HCT116 (cell line): Measurements from ENCODE around the gene TKTL1. TPM values are rescaled to one million over a fixed set of nuclear protein-coding genes. Genes with fewer than 3 reads are reported as not detected.

ENCODE experiments used
- ATAC-seq: fragments of 200-7000 bp; cut with Tn5 transposase; 2 replicates; pipeline ENCODE4 v1.9.1; 2020; ENCODE audit warnings: mild to moderate bottlenecking, moderate library complexity
- BruUV-seq: library from RNA; stranded (reverse); fragments of 400-500 nt; replicated peaks from 2 replicates; lab custom pipeline; 2021; lab: Mats Ljungman, UMichigan
- CTCF ChIA-PET: fragments of 300-600 bp; sonication (Branson Sonifier 250); formaldehyde crosslinking; loops from one replicate; lab custom pipeline; 2021; ENCODE audit warnings: antibody characterized with exemption; lab: Charles Lee
- POLR2A ChIA-PET: fragments of 300-600, 350-600 bp; sonication (Branson Sonifier 250); formaldehyde crosslinking; loops from one replicate; lab custom pipeline; 2021; ENCODE audit warnings: antibody characterized with exemption; lab: Charles Lee
- RAD21 ChIA-PET, 2 experiments: fragments of 300-600 bp; sonication (Branson Sonifier 250); formaldehyde crosslinking; loops; one replicate each; lab custom pipeline; 2023; ENCODE audit warnings: low total read pairs in 2 of 2; ENCODE audit not compliant: uncharacterized antibody in 2 of 2, unreplicated experiment in 2 of 2, low non-redundant PET in 1 of 2; lab: Charles Lee
- DNase-seq: peaks from one replicate; pipeline ENCODE4 v3.0.0-alpha.2; 2010; ENCODE audit warnings: low read depth, low spot score
- H2AFZ ChIP-seq: fragments of 200-600 bp; shearing (Covaris generic), sonication (generic); 2 replicates; pipeline ENCODE4 v1.6.1; 2017; ENCODE audit warnings: low read depth, mixed run types, mixed read lengths, antibody characterized with exemption, low read length; ENCODE audit not compliant: poor library complexity, severe bottlenecking
- H3K27ac ChIP-seq: 2 replicates; pipeline ENCODE4 v1.5.1; 2012; ENCODE audit warnings: low read depth, low read length
- H3K27me3 ChIP-seq: fragments of 200-600 bp; sonication (generic); 2 replicates; pipeline ENCODE4 v1.6.1; 2016; ENCODE audit warnings: mixed run types, low read length, mixed read lengths; ENCODE audit not compliant: insufficient read depth
- H3K36me3 ChIP-seq, 2 experiments: fragments of 200-500 bp in 1 of 2; fragments of 200-600 bp in 1 of 2; sonication (Bioruptor generic) in 1 of 2; sonication (generic) in 1 of 2; 2 replicates each; pipeline versions ENCODE4 v1.5.1 to v1.6.1; 2014 to 2016; ENCODE audit warnings: low read length in 2 of 2, inconsistent platforms in 1 of 2, mixed read lengths in 1 of 2, mixed run types in 1 of 2; ENCODE audit not compliant: insufficient read depth in 2 of 2, control insufficient read depth in 1 of 2
- H3K4me1 ChIP-seq, 2 experiments: fragments of 200-600 bp in 1 of 2; sonication (generic) in 1 of 2; 2 replicates each; pipeline versions ENCODE4 v1.5.1 to v1.6.1; 2012 to 2017; ENCODE audit warnings: low read length in 2 of 2, inconsistent platforms in 1 of 2, mild to moderate bottlenecking in 1 of 2, mixed read lengths in 1 of 2, mixed run types in 1 of 2, moderate library complexity in 1 of 2; ENCODE audit not compliant: insufficient read depth in 2 of 2, control insufficient read depth in 1 of 2
- H3K4me2 ChIP-seq: fragments of 200-600 bp; sonication (generic); 2 replicates; pipeline ENCODE4 v1.6.1; 2017; ENCODE audit warnings: mixed run types, low read length, mixed read lengths
- H3K4me3 ChIP-seq, 2 experiments: fragments of 200-600 bp in 1 of 2; sonication (generic) in 1 of 2; replicated peaks in 1 of 2; 2 replicates each; pipeline ENCODE4 v1.5.1; 2011 to 2016; ENCODE audit warnings: low read length in 2 of 2, control low read depth in 1 of 2, low read depth in 1 of 2, mild to moderate bottlenecking in 1 of 2, mixed read lengths in 1 of 2, mixed run types in 1 of 2
- H3K79me2 ChIP-seq: fragments of 200-600 bp; sonication (generic); 2 replicates; pipeline ENCODE4 v1.6.1; 2017; ENCODE audit warnings: mild to moderate bottlenecking, mixed run types, low read length, moderate library complexity, mixed read lengths; ENCODE audit not compliant: insufficient read depth
- H3K9ac ChIP-seq: fragments of 200-600 bp; sonication (generic); 2 replicates; pipeline ENCODE4 v1.6.1; 2016; ENCODE audit warnings: low read length, mixed read lengths
- H3K9me2 ChIP-seq: fragments of 200-600 bp; sonication (generic), shearing (Covaris generic); 2 replicates; pipeline ENCODE4 v1.6.1; 2017; ENCODE audit warnings: mixed run types, mild to moderate bottlenecking, moderate library complexity; ENCODE audit not compliant: insufficient read depth
- H3K9me3 ChIP-seq, 2 experiments: fragments of 200-500 bp in 1 of 2; fragments of 200-600 bp in 1 of 2; sonication (Bioruptor generic) in 1 of 2; sonication (generic) in 1 of 2; 2 replicates each; pipeline ENCODE4 v1.6.1; 2014 to 2017; ENCODE audit warnings: low read length in 2 of 2, mixed read lengths in 2 of 2, inconsistent platforms in 1 of 2, low read depth in 1 of 2, mild to moderate bottlenecking in 1 of 2, mixed run types in 1 of 2, moderate library complexity in 1 of 2; ENCODE audit not compliant: control insufficient read depth in 1 of 2, insufficient read depth in 1 of 2
- H4K20me1 ChIP-seq: fragments of 200-600 bp; sonication (generic), shearing (Covaris generic); 2 replicates; pipeline ENCODE4 v1.6.1; 2017; ENCODE audit warnings: mixed run types, mild to moderate bottlenecking, moderate library complexity; ENCODE audit not compliant: insufficient read depth
- CEBPB ChIP-seq: IDR thresholded peaks from 2 replicates; pipeline ENCODE4 v1.6.1; 2012; ENCODE audit warnings: low read depth
- ELF1 ChIP-seq: IDR thresholded peaks from 2 replicates; pipeline ENCODE4 v1.6.1; 2012; ENCODE audit warnings: low read depth, borderline replicate concordance
- EZH2phosphoT487 ChIP-seq: fragments of 200-600 bp; IDR thresholded peaks from 2 replicates; pipeline ENCODE4 v1.6.1; 2018; ENCODE audit warnings: antibody characterized with exemption, borderline replicate concordance
- JUND ChIP-seq: IDR thresholded peaks from 2 replicates; pipeline ENCODE4 v1.6.1; 2012
- POLR2AphosphoS5 ChIP-seq: IDR thresholded peaks from 2 replicates; pipeline ENCODE4 v1.6.1; 2011; ENCODE audit warnings: mild to moderate bottlenecking, low read depth, low read length, moderate library complexity
- SIN3A ChIP-seq: IDR thresholded peaks from 2 replicates; pipeline ENCODE4 v1.6.1; 2012; ENCODE audit warnings: low read depth
- SP1 ChIP-seq: IDR thresholded peaks from 2 replicates; pipeline ENCODE4 v1.6.1; 2012; ENCODE audit warnings: low read depth
- SRF ChIP-seq: IDR thresholded peaks from 2 replicates; pipeline ENCODE4 v1.6.1; 2012; ENCODE audit warnings: low read depth
- TCF7L2 ChIP-seq: IDR thresholded peaks from 2 replicates; pipeline ENCODE4 v1.7.0; 2011; ENCODE audit warnings: borderline replicate concordance, inconsistent platforms; ENCODE audit not compliant: insufficient read depth, insufficient read length; ENCODE audit errors: extremely low read depth
- YY1 ChIP-seq: IDR thresholded peaks from 2 replicates; pipeline ENCODE4 v1.6.1; 2011; ENCODE audit warnings: low read length, low read depth, moderate library complexity, mild to moderate bottlenecking; ENCODE audit not compliant: insufficient replicate concordance; ENCODE audit errors: extremely low read depth
- ZNF274 ChIP-seq: fragments of 200-500 bp; sonication (Bioruptor generic); IDR thresholded peaks from 2 replicates; pipeline ENCODE4 v1.6.1; 2014; ENCODE audit warnings: mild to moderate bottlenecking, low read depth, low read length, inconsistent platforms
- intact Hi-C: fragments of 100-400 bp; cut with micrococcal nuclease; formaldehyde crosslinking; loops from 2 replicates; pipeline ENCODE4 v1.10.0; 2022
- total RNA-seq: library from RNA; stranded (reverse); gene quantifications from one replicate; pipeline ENCODE4 v1.2.1, GENCODE V29; 2021; ENCODE audit not compliant: unreplicated experiment
- TF ChIP-seq, protein P1 (sequence below): IDR thresholded peaks from 2 replicates; pipeline ENCODE4 v1.6.1; 2012
- TF ChIP-seq, protein P2 (sequence below), 3 experiments: fragments of 200-600 bp in 1 of 3; sonication (generic) in 1 of 3; IDR thresholded peaks in 2 of 3; conservative IDR thresholded peaks in 1 of 3; 2 replicates each; pipeline ENCODE4 v1.5.1; 2012 to 2017; ENCODE audit warnings: low read depth in 2 of 3, low read length in 2 of 3, antibody characterized with exemption in 1 of 3, borderline replicate concordance in 1 of 3, control low read depth in 1 of 3, mild to moderate bottlenecking in 1 of 3, mixed read lengths in 1 of 3, mixed run types in 1 of 3, moderate library complexity in 1 of 3; ENCODE audit not compliant: insufficient read depth in 1 of 3

The TKTL1 gene
- total RNA-seq, 1 experiment from 2014 or later, result 0.34 TPM

DNA sequence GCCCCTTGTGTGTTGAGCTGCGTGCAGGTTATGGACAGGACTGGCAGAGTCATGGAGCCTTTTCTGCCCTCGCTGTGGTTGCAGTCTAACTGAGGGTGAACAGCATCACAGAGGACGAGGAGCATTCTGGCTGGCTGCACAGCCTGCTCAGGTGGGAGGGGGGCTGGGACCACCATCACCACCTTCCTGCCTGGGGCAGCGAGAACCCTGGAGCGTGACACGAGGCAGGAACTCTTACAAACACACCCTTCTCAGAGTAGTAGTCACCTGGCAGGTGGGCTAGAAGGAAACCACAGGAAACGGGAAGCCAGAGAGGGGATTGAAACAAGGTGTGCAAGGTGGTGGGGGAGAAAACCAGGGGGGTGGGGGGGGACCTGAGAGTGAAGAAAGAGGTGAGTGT is 25.6 kb downstream of the TKTL1 start:
- Histone ChIP-seq H3K27me3 (0 out of 2 replicates have a peak, but pooled peaks cover 5% of the 10 kb centered on the region), H4K20me1 (no peaks in the 10 kb centered on the region), H3K9me2 (no peaks in the 10 kb centered on the region), H3K4me1 (no peaks in the 10 kb centered on the region; a peak in 1 of 4 replicates), H3K9ac (no peak overlapping the region), H3K79me2 (no peaks in the 10 kb centered on the region), H2AFZ (no peak overlapping the region), H3K9me3 (no peaks in the 10 kb centered on the region), H3K27ac (no peak overlapping the region), H3K4me3 (no peak overlapping the region), H3K36me3 (no peaks in the 10 kb centered on the region), H3K4me2 (no peak overlapping the region)
- ChIA-PET CTCF (no interaction called here), RAD21 (no interaction called here), POLR2A (no interaction called here)
- TF ChIP-seq ZNF274 (no peak), SIN3A (no peak), EZH2phosphoT487 (no peak), POLR2AphosphoS5 (no peak), SRF (no peak), ELF1 (no peak), CEBPB (no peak), JUND (no peak), YY1 (no peak), TCF7L2 (no peak), SP1 (no peak)
- TF ChIP-seq, protein P1, sequence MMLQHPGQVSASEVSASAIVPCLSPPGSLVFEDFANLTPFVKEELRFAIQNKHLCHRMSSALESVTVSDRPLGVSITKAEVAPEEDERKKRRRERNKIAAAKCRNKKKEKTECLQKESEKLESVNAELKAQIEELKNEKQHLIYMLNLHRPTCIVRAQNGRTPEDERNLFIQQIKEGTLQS, result no peak
- TF ChIP-seq, protein P2, sequence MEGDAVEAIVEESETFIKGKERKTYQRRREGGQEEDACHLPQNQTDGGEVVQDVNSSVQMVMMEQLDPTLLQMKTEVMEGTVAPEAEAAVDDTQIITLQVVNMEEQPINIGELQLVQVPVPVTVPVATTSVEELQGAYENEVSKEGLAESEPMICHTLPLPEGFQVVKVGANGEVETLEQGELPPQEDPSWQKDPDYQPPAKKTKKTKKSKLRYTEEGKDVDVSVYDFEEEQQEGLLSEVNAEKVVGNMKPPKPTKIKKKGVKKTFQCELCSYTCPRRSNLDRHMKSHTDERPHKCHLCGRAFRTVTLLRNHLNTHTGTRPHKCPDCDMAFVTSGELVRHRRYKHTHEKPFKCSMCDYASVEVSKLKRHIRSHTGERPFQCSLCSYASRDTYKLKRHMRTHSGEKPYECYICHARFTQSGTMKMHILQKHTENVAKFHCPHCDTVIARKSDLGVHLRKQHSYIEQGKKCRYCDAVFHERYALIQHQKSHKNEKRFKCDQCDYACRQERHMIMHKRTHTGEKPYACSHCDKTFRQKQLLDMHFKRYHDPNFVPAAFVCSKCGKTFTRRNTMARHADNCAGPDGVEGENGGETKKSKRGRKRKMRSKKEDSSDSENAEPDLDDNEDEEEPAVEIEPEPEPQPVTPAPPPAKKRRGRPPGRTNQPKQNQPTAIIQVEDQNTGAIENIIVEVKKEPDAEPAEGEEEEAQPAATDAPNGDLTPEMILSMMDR (IDR thresholded peaks at IDR 0.05 in 2 of 3, conservative IDR thresholded peaks at IDR 0.05 in 1 of 3; ENCODE audit: borderline replicate concordance in 1 of 3, insufficient read depth in 1 of 3, low read depth in 2 of 3, low read length in 2 of 3), result no peak
- ATAC-seq (no peak), DNase-seq (no peak)
- intact Hi-C loops, result no loop called here
- no TSS peak for BruUV-seq
